HPDE6-E6E7 (cell line): ENCODE results near the gene PCDH12.
"Not testable (repeated sequence)": the region's sequence is repeated elsewhere in the genome, so short reads cannot be mapped to it uniquely, and the experiment has no call there.

ENCODE experiments used
- DNase-seq: peaks from one replicate; pipeline ENCODE4 v3.0.0; 2011; ENCODE audit warnings: missing footprints; ENCODE audit errors: extremely low spot score

Gene PCDH12

GRCh38 chr5:141940695-141941271 is 17.2 kb downstream of the PCDH12 start:
- DNase-seq = no peak

- peak; percentile 77 for DNase-seq
Observed at GRCh38 chr5:141935538-141935937, 22.5 kb downstream of the PCDH12 start.

GRCh38 chr5:141934099-141934844 is 23.7 kb downstream of the PCDH12 start:
- DNase-seq = no peak

GRCh38 chr5:141933151-141933550 is 24.9 kb downstream of the PCDH12 start:
- DNase-seq = no peak

GRCh38 chr5:141931694-141932093 is 26.3 kb downstream of the PCDH12 start:
- no peak for DNase-seq

- DNase-seq = no peak
Observed at GRCh38 chr5:141929398-141930058, 28.5 kb downstream of the PCDH12 start.

- DNase-seq = no peak
Observed at GRCh38 chr5:141928051-141928450, 30.0 kb downstream of the PCDH12 start.

- no peak for DNase-seq
Observed at GRCh38 chr5:141926434-141926833, 31.6 kb downstream of the PCDH12 start.

- peak; percentile 97 for DNase-seq
Observed at GRCh38 chr5:141923448-141924313, 34.3 kb downstream of the PCDH12 start, which contains the start of gene DELE1. TSS of gene DELE1 (plus strand) at chr5:141923871. CDS start at chr5:141923942, 71 bp downstream.

GRCh38 chr5:141922827-141923447 is 35.1 kb downstream of the PCDH12 start:
- DNase-seq = not testable (repeated sequence)

GRCh38 chr5:141920771-141921170 is 37.2 kb downstream of the PCDH12 start:
- no peak for DNase-seq

GRCh38 chr5:141919218-141920119 is 38.5 kb downstream of the PCDH12 start:
- no peak for DNase-seq

GRCh38 chr5:141917760-141918159 is 40.2 kb downstream of the PCDH12 start:
- DNase-seq = no peak

- no peak for DNase-seq
Observed at GRCh38 chr5:141916522-141916921, 41.5 kb downstream of the PCDH12 start.

- no peak for DNase-seq
Observed at GRCh38 chr5:141915881-141916336, 42.1 kb downstream of the PCDH12 start.

GRCh38 chr5:141914797-141915196 is 43.2 kb downstream of the PCDH12 start:
- no peak for DNase-seq

GRCh38 chr5:141914199-141914743 is 43.7 kb downstream of the PCDH12 start:
- DNase-seq = no peak

- no peak for DNase-seq
Observed at GRCh38 chr5:141913560-141914198, 44.3 kb downstream of the PCDH12 start.

GRCh38 chr5:141910271-141910673 is 47.7 kb downstream of the PCDH12 start:
- DNase-seq = no peak
